ENCODE measurements around the gene PCDH10. TPM values are rescaled to one million over a fixed set of nuclear protein-coding genes. Genes with fewer than 3 reads are reported as not detected.

Gene PCDH10
- total RNA-seq, 3 donors from 2014 or later (not counting 1 experiment from before 2014, with no cell fraction given) = not detected

GRCh38 chr4:133145758-133146573 lies 3.1 kb upstream of the PCDH10 start:
- Mint-ChIP-seq H3K4me3 (no peak overlapping the region), H3K27ac (no peak overlapping the region), H3K27me3 (ENCODE audit: low read depth in 2 of 2) (peaks cover 32 to 54% of the 10 kb centered on the region in 2 donors), H3K36me3 (peaks cover 17% of the 10 kb centered on the region), H3K4me1 (peaks cover 0 to 8% of the 10 kb centered on the region in 2 donors), H3K9me3 (peaks cover 0 to 8% of the 10 kb centered on the region in 2 donors)
- WGBS (ENCODE audit: insufficient coverage) = 8% methylated on average over 4 of the region's 10 CpGs
- no peak for DNase-seq
- Histone ChIP-seq H3K4me3 (ENCODE audit: low read length) (no peak overlapping the region), H3K4me1 (ENCODE audit: control insufficient read depth, insufficient read depth, low read length) (peaks cover 3% of the 10 kb centered on the region), H3K9me3 (ENCODE audit: control insufficient read depth, insufficient read depth, low read length) (peaks cover 1% of the 10 kb centered on the region), H3K27ac (ENCODE audit: low read length) (no peak overlapping the region), H3K36me3 (ENCODE audit: control insufficient read depth, insufficient read depth, low read length) (no peaks in the 10 kb centered on the region), H3K27me3 (ENCODE audit: control insufficient read depth, insufficient read depth, low read length) (peaks cover 21% of the 10 kb centered on the region)
- TF ChIP-seq, protein P1, sequence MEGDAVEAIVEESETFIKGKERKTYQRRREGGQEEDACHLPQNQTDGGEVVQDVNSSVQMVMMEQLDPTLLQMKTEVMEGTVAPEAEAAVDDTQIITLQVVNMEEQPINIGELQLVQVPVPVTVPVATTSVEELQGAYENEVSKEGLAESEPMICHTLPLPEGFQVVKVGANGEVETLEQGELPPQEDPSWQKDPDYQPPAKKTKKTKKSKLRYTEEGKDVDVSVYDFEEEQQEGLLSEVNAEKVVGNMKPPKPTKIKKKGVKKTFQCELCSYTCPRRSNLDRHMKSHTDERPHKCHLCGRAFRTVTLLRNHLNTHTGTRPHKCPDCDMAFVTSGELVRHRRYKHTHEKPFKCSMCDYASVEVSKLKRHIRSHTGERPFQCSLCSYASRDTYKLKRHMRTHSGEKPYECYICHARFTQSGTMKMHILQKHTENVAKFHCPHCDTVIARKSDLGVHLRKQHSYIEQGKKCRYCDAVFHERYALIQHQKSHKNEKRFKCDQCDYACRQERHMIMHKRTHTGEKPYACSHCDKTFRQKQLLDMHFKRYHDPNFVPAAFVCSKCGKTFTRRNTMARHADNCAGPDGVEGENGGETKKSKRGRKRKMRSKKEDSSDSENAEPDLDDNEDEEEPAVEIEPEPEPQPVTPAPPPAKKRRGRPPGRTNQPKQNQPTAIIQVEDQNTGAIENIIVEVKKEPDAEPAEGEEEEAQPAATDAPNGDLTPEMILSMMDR (IDR thresholded peaks at IDR 0.05) = no peak
- ATAC-seq = no peak
- intact Hi-C loops (cut with micrococcal nuclease) = no loop called here

GRCh38 chr4:133146574-133147241 lies 2.4 kb upstream of the PCDH10 start:
- 2% methylated on average over 27 of the region's 29 CpGs for WGBS (ENCODE audit: insufficient coverage)
- DNase-seq = no peak
- Histone ChIP-seq H3K4me3 (ENCODE audit: low read length) (no peak overlapping the region), H3K4me1 (ENCODE audit: control insufficient read depth, insufficient read depth, low read length) (peaks cover 7% of the 10 kb centered on the region), H3K27me3 (ENCODE audit: control insufficient read depth, insufficient read depth, low read length) (peaks cover 24% of the 10 kb centered on the region), H3K27ac (ENCODE audit: low read length) (no peak overlapping the region), H3K36me3 (ENCODE audit: control insufficient read depth, insufficient read depth, low read length) (no peaks in the 10 kb centered on the region), H3K9me3 (ENCODE audit: control insufficient read depth, insufficient read depth, low read length) (peaks cover 7% of the 10 kb centered on the region)
- H3K9me3 Mint-ChIP-seq = peaks cover 0 to 8% of the 10 kb centered on the region in 2 donors
- no peak for ATAC-seq
- peaks cover 32 to 54% of the 10 kb centered on the region in 2 donors for H3K27me3 Mint-ChIP-seq (ENCODE audit: low read depth in 2 of 2)
- H3K27ac Mint-ChIP-seq = no peak overlapping the region
- peaks cover 17% of the 10 kb centered on the region for H3K36me3 Mint-ChIP-seq
- no peak overlapping the region for H3K4me3 Mint-ChIP-seq
- intact Hi-C loops (cut with micrococcal nuclease) = no loop called here
- H3K4me1 Mint-ChIP-seq = peaks cover 0 to 8% of the 10 kb centered on the region in 2 donors
- TF ChIP-seq, protein P1 (IDR thresholded peaks at IDR 0.05) = no peak

DNA sequence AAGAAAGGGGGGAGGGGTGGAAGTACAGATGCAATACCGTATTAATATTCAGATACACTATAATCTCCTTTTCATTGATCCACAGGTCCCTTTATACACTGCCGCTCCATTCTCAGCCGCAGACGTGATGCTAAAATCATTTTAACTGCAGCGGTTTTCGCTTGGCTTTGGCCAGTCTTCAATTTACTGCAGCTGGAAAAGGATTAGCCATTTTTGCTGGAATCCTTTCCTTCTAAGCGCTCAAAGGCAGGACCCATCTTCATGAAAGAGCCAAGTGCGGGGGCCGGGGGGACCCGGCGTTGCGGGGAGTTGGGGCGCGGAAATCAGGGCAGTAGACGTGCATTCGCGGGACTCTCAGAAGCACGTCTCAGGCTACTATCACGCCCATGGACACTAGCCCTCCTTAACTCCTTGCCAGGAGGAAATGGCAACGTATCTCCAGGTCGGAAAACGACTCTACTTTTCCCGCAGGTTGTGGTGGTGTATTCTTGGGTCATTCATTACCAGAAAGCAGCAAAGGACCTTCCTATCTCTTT lies 1.7 kb upstream of the PCDH10 start:
- H3K4me1 ChIP-seq (ENCODE audit: control insufficient read depth, insufficient read depth, low read length) = peaks cover 7% of the 10 kb centered on the region
- H3K27me3 ChIP-seq (ENCODE audit: control insufficient read depth, insufficient read depth, low read length) = peaks cover 24% of the 10 kb centered on the region
- Mint-ChIP-seq H3K27me3 (ENCODE audit: low read depth in 2 of 2) (peaks cover 32 to 56% of the 10 kb centered on the region in 2 donors), H3K4me3 (no peak overlapping the region), H3K9me3 (peaks cover 0 to 8% of the 10 kb centered on the region in 2 donors), H3K4me1 (peaks cover 0 to 8% of the 10 kb centered on the region in 2 donors), H3K36me3 (peaks cover 17% of the 10 kb centered on the region), H3K27ac (no peak overlapping the region)
- no peaks in the 10 kb centered on the region for H3K36me3 ChIP-seq (ENCODE audit: control insufficient read depth, insufficient read depth, low read length)
- 6% methylated on average over 18 of the region's 23 CpGs for WGBS (ENCODE audit: insufficient coverage)
- intact Hi-C loops (cut with micrococcal nuclease) = no loop called here
- peaks cover 7% of the 10 kb centered on the region for H3K9me3 ChIP-seq (ENCODE audit: control insufficient read depth, insufficient read depth, low read length)
- TF ChIP-seq, protein P1 (IDR thresholded peaks at IDR 0.05) = no peak
- no peak overlapping the region for H3K4me3 ChIP-seq (ENCODE audit: low read length)
- no peak for ATAC-seq
- no peak overlapping the region for H3K27ac ChIP-seq (ENCODE audit: low read length)
- DNase-seq = no peak
